NB4 (cell line): ENCODE measurements around the gene AFF3.

Source experiments
- DNase-seq: peaks from one replicate; pipeline ENCODE4 v3.0.0; 2010; ENCODE audit warnings: low read depth
- H3K4me3 ChIP-seq: one replicate; pipeline ENCODE4 v1.5.1; 2011; ENCODE audit warnings: mild to moderate bottlenecking, low read depth, low read length, moderate library complexity
- CTCF ChIP-seq: IDR thresholded peaks from one replicate; pipeline ENCODE4 v1.5.1; 2012; ENCODE audit warnings: low read depth, low read length
- MAX ChIP-seq: IDR thresholded peaks from 2 replicates; pipeline ENCODE4 v1.6.1; 2011; ENCODE audit warnings: low read depth, low read length
- MYC ChIP-seq: IDR thresholded peaks from 2 replicates; pipeline ENCODE4 v1.6.1; 2011; ENCODE audit warnings: low read depth, low read length
- POLR2A ChIP-seq: IDR thresholded peaks from 2 replicates; pipeline ENCODE4 v1.6.1; 2011; ENCODE audit warnings: mild to moderate bottlenecking; ENCODE audit not compliant: insufficient read length; ENCODE audit errors: extremely low read depth

Gene AFF3

GRCh38 chr2:99878581-99879350, 263.6 kb downstream of the AFF3 start:
- no peak for DNase-seq
- TF ChIP-seq POLR2A (no peak), MYC (no peak), CTCF (no peak), MAX (no peak)
- H3K4me3 ChIP-seq: no peak overlapping the region

- TF ChIP-seq POLR2A: no peak
- no peak for TF ChIP-seq CTCF
- no peak for TF ChIP-seq MYC
- no peak for TF ChIP-seq MAX
- H3K4me3 ChIP-seq: no peak overlapping the region
- DNase-seq: peak; percentile 37
Observed at GRCh38 chr2:99877963-99878362, 264.4 kb downstream of the AFF3 start.

GRCh38 chr2:99876956-99877355, 265.4 kb downstream of the AFF3 start:
- no peak for TF ChIP-seq MYC
- TF ChIP-seq MAX: no peak
- no peak for TF ChIP-seq CTCF
- no peak for TF ChIP-seq POLR2A
- H3K4me3 ChIP-seq: no peak overlapping the region
- no peak for DNase-seq

GRCh38 chr2:99875627-99876201, 266.7 kb downstream of the AFF3 start:
- DNase-seq: no peak
- TF ChIP-seq CTCF (no peak), POLR2A (no peak), MAX (no peak), MYC (no peak)
- no peak overlapping the region for H3K4me3 ChIP-seq

- H3K4me3 ChIP-seq: no peak overlapping the region
- DNase-seq: no peak
- no peak for TF ChIP-seq CTCF
- no peak for TF ChIP-seq POLR2A
- TF ChIP-seq MAX: no peak
- no peak for TF ChIP-seq MYC
Observed at GRCh38 chr2:99868260-99868659, 274.1 kb downstream of the AFF3 start.
